Nephron (organoid): Measurements from ENCODE around the gene SLC7A6.
A peak's percentile ranks its signal among the peaks of the same experiment; 100 is the strongest.

Source experiments
- H3K27ac Mint-ChIP-seq, 3 experiments: 2 replicates each; pipeline ENCODE4 v1.8.0; 2020; ENCODE audit warnings: mixed read lengths in 3 of 3, mild to moderate bottlenecking in 2 of 3, moderate library complexity in 1 of 3
- H3K27me3 Mint-ChIP-seq: 2 replicates; pipeline ENCODE4 v1.8.0; 2021; ENCODE audit warnings: low read depth, mild to moderate bottlenecking, moderate library complexity, mixed read lengths
- H3K36me3 Mint-ChIP-seq: 2 replicates; pipeline ENCODE4 v1.8.0; 2020; ENCODE audit warnings: low read depth, mixed read lengths
- H3K4me1 Mint-ChIP-seq: 2 replicates; pipeline ENCODE4 v1.8.0; 2020; ENCODE audit warnings: mixed read lengths
- H3K4me3 Mint-ChIP-seq, 3 experiments: 2 replicates each; pipeline ENCODE4 v1.8.0; 2020; ENCODE audit warnings: mild to moderate bottlenecking in 3 of 3, mixed read lengths in 3 of 3, moderate library complexity in 2 of 3
- H3K9me3 Mint-ChIP-seq: 2 replicates; pipeline ENCODE4 v1.8.0; 2020; ENCODE audit warnings: mixed read lengths
- TF ChIP-seq, protein P1 (sequence below), 3 experiments: fragments of 200-600 bp; sonication (generic); IDR thresholded peaks; one replicate each; pipeline ENCODE4 v1.5.0; 2021; ENCODE audit warnings: antibody characterized with exemption in 3 of 3; ENCODE audit not compliant: unreplicated experiment in 3 of 3

SLC7A6 gene

GRCh38 chr16:68270353-68270752 is 6.0 kb downstream of the SLC7A6 start:
- H3K4me3 Mint-ChIP-seq, result no peak overlapping the region
- H3K9me3 Mint-ChIP-seq, result no peaks in the 10 kb centered on the region
- no peaks in the 10 kb centered on the region for H3K27me3 Mint-ChIP-seq
- H3K4me1 Mint-ChIP-seq, result peaks cover 28% of the 10 kb centered on the region
- H3K27ac Mint-ChIP-seq, result no peak overlapping the region
- H3K36me3 Mint-ChIP-seq, result peaks cover 5% of the 10 kb centered on the region
- TF ChIP-seq, protein P1, sequence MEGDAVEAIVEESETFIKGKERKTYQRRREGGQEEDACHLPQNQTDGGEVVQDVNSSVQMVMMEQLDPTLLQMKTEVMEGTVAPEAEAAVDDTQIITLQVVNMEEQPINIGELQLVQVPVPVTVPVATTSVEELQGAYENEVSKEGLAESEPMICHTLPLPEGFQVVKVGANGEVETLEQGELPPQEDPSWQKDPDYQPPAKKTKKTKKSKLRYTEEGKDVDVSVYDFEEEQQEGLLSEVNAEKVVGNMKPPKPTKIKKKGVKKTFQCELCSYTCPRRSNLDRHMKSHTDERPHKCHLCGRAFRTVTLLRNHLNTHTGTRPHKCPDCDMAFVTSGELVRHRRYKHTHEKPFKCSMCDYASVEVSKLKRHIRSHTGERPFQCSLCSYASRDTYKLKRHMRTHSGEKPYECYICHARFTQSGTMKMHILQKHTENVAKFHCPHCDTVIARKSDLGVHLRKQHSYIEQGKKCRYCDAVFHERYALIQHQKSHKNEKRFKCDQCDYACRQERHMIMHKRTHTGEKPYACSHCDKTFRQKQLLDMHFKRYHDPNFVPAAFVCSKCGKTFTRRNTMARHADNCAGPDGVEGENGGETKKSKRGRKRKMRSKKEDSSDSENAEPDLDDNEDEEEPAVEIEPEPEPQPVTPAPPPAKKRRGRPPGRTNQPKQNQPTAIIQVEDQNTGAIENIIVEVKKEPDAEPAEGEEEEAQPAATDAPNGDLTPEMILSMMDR (IDR thresholded peaks at IDR 0.05; ENCODE audit: unreplicated experiment in 3 of 3), result no peak

- Mint-ChIP-seq H3K27ac (no peak overlapping the region), H3K27me3 (no peaks in the 10 kb centered on the region), H3K9me3 (no peaks in the 10 kb centered on the region), H3K4me3 (no peak overlapping the region), H3K36me3 (peaks cover 10% of the 10 kb centered on the region), H3K4me1 (peaks cover 30% of the 10 kb centered on the region)
- TF ChIP-seq, protein P1 (IDR thresholded peaks at IDR 0.05; ENCODE audit: unreplicated experiment in 3 of 3), result no peak
These were observed 8.3 kb downstream of the SLC7A6 start for GRCh38 chr16:68272507-68273209.

- no peak overlapping the region for H3K4me3 Mint-ChIP-seq
- peaks cover 10% of the 10 kb centered on the region for H3K36me3 Mint-ChIP-seq
- no peak overlapping the region for H3K27ac Mint-ChIP-seq
- H3K4me1 Mint-ChIP-seq, result peaks cover 24% of the 10 kb centered on the region
- H3K27me3 Mint-ChIP-seq, result no peaks in the 10 kb centered on the region
- H3K9me3 Mint-ChIP-seq, result no peaks in the 10 kb centered on the region
- TF ChIP-seq, protein P1 (IDR thresholded peaks at IDR 0.05; ENCODE audit: unreplicated experiment in 3 of 3), result no peak
These were observed 9.1 kb downstream of the SLC7A6 start for GRCh38 chr16:68273459-68273858.

- TF ChIP-seq, protein P1 (IDR thresholded peaks at IDR 0.05; ENCODE audit: unreplicated experiment in 3 of 3), result no peak
- H3K27ac Mint-ChIP-seq, result no peak overlapping the region
- H3K27me3 Mint-ChIP-seq, result no peaks in the 10 kb centered on the region
- no peak overlapping the region for H3K4me3 Mint-ChIP-seq
- no peaks in the 10 kb centered on the region for H3K9me3 Mint-ChIP-seq
- peaks cover 23% of the 10 kb centered on the region for H3K4me1 Mint-ChIP-seq
- peaks cover 10% of the 10 kb centered on the region for H3K36me3 Mint-ChIP-seq
These were observed 9.6 kb downstream of the SLC7A6 start for GRCh38 chr16:68273896-68274295.

GRCh38 chr16:68274441-68274840 is 10.1 kb downstream of the SLC7A6 start:
- H3K27ac Mint-ChIP-seq, result no peak overlapping the region
- peaks cover 14% of the 10 kb centered on the region for H3K36me3 Mint-ChIP-seq
- no peaks in the 10 kb centered on the region for H3K9me3 Mint-ChIP-seq
- H3K4me1 Mint-ChIP-seq, result peaks cover 18% of the 10 kb centered on the region
- no peaks in the 10 kb centered on the region for H3K27me3 Mint-ChIP-seq
- TF ChIP-seq, protein P1 (IDR thresholded peaks at IDR 0.05; ENCODE audit: unreplicated experiment in 3 of 3), result no peak
- H3K4me3 Mint-ChIP-seq, result no peak overlapping the region

DNA sequence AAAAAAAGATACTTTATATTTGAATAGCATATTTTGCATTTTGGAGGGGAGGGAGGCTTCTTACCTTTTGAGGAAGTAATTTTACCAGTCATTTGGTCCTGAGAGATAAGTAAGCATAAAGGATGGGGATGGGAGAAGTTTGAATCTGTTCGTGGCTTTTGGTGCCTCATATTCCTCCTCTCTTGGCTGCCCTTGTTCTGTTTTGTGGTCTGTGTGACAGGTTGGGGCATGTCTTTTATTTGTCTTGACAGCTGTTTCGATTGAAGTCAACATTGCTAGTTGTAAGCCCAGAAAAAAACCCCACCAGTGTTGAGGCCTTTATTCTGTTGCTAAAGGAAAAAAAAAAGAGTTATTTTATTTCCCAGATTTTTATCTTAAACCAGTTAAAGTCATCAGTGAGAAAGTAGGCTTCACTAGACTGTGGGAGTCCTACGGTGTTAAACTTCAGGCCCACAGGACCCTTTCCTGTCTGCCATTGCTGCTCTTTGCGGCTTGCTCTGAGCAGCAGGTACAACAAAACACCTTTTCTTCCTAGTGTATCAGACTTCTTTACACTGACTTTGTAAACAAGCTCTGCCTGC is 11.4 kb downstream of the SLC7A6 start:
- H3K4me1 Mint-ChIP-seq, result peaks cover 17% of the 10 kb centered on the region
- no peaks in the 10 kb centered on the region for H3K27me3 Mint-ChIP-seq
- peak overlapping the region; percentile 53 to 75 (median 58) for H3K27ac Mint-ChIP-seq
- TF ChIP-seq, protein P1 (IDR thresholded peaks at IDR 0.05; ENCODE audit: unreplicated experiment in 3 of 3), result no peak
- peaks cover 19% of the 10 kb centered on the region for H3K36me3 Mint-ChIP-seq
- peak overlapping the region in 1 of 3 experiments; percentile 50 for H3K4me3 Mint-ChIP-seq
- H3K9me3 Mint-ChIP-seq, result no peaks in the 10 kb centered on the region
